ENCODE data around the gene MYO19. TPM values are rescaled to one million over a fixed set of nuclear protein-coding genes. Genes with fewer than 3 reads are reported as not detected.

Gene MYO19
- total and polyA plus RNA-seq, 2 of the 4 experiments (the other 2 are of a cell fraction), result 35.8 to 55.6 TPM

- H3K9ac ChIP-seq (ENCODE audit: low read depth, low read length), result no peak overlapping the region
- intact Hi-C loops (cut with micrococcal nuclease) (no loop called here), dilution Hi-C loops (cut with HindIII; ENCODE audit: low sequenced_read_pairs, unreplicated experiment) (no loop called here), in situ Hi-C loops (cut with MboI; ENCODE audit: low sequenced_read_pairs) (no loop called here)
- no peak overlapping the region for H3K56ac ChIP-seq (ENCODE audit: extremely low read depth, insufficient read depth, low read length)
- no peak for DNase-seq
- H4K5ac ChIP-seq (ENCODE audit: low read depth, low read length), result no peak overlapping the region
- H3K18ac ChIP-seq (ENCODE audit: low read depth, low read length), result no peak overlapping the region
- H2AK9ac ChIP-seq (replicated peaks; ENCODE audit: low read depth, low read length, poor library complexity), result no peak overlapping the region
- no peak for TF ChIP-seq POLR2A (IDR thresholded peaks at IDR 0.05; ENCODE audit: low read depth, low read length)
- TF ChIP-seq RCOR1 (IDR thresholded peaks at IDR 0.05; ENCODE audit: insufficient replicate concordance, low read length), result no peak
- TF ChIP-seq CHD1 (IDR thresholded peaks at IDR 0.05; ENCODE audit: low read depth, low read length), result no peak
- no peak for TF ChIP-seq BHLHE40 (IDR thresholded peaks at IDR 0.05; ENCODE audit: low read depth, low read length)
- no peak for TF ChIP-seq RAD21 (IDR thresholded peaks at IDR 0.05; ENCODE audit: low read length)
- TF ChIP-seq MXI1 (IDR thresholded peaks at IDR 0.05; ENCODE audit: borderline replicate concordance, low read depth, low read length), result no peak
- no peak for TF ChIP-seq USF2 (IDR thresholded peaks at IDR 0.05; ENCODE audit: low read depth, low read length)
- no peak for TF ChIP-seq CTCF (conservative IDR thresholded peaks at IDR 0.05; ENCODE audit: low read depth, low read length)
- ATAC-seq (ENCODE audit: low read depth), result no peak
- POLR2A ChIA-PET (ENCODE audit: unreplicated experiment), result no interaction called here
- no peak overlapping the region for H3K23ac ChIP-seq (ENCODE audit: low read depth, low read length)
- H3K36me3 ChIP-seq (ENCODE audit: control insufficient read depth, insufficient read depth, low read length), result peaks cover 29% of the 10 kb centered on the region
- H2BK5ac ChIP-seq (ENCODE audit: low read depth, low read length, poor library complexity, severe bottlenecking), result no peak overlapping the region
- H4K20me1 ChIP-seq (ENCODE audit: insufficient read depth, low read length), result no peaks in the 10 kb centered on the region
- no CpG with 5 or more reads among the region's 4 CpGs for WGBS, 2 experiments (ENCODE audit: extremely low coverage in 2 of 2, insufficient read length in 1 of 2)
- no peak overlapping the region for H2AFZ ChIP-seq (replicated peaks; ENCODE audit: low read length, poor library complexity)
- H4K91ac ChIP-seq (ENCODE audit: insufficient read depth, low read depth, low read length), result no peak overlapping the region
- no peak overlapping the region for H2BK120ac ChIP-seq (ENCODE audit: low read depth, low read length)
- no peaks in the 10 kb centered on the region for H3K4me1 ChIP-seq (ENCODE audit: control insufficient read depth, insufficient read depth, low read length)
- no peak overlapping the region for H3K27ac ChIP-seq (ENCODE audit: insufficient read depth, low read length)
- no peak overlapping the region for H3K14ac ChIP-seq (replicated peaks; ENCODE audit: low read depth, low read length)
- H3K79me1 ChIP-seq (ENCODE audit: low read depth in 1 of 2, low read length in 2 of 2), result no peaks in the 10 kb centered on the region
- no peak overlapping the region for H3K4me2 ChIP-seq (ENCODE audit: low read depth, low read length)
- H3K4me3 ChIP-seq (ENCODE audit: insufficient read depth, low read depth, low read length), result no peak overlapping the region
- H4K8ac ChIP-seq (ENCODE audit: low read depth in 2 of 2, low read length in 2 of 2), result no peak overlapping the region
- H3K9me1 ChIP-seq (ENCODE audit: insufficient read depth, low read length), result peaks cover 14% of the 10 kb centered on the region
- H2AK5ac ChIP-seq (ENCODE audit: low read depth, low read length), result no peak overlapping the region
- H3K4ac ChIP-seq (ENCODE audit: low read depth, low read length), result no peak overlapping the region
- CTCF ChIA-PET, result interaction anchor here (0.6 kb wide), 1 partner anchor 38 kb away, joined by 3 read pairs; no protein-coding TSS in a partner anchor
- no TSS peak for BruUV-seq (replicated peaks)
- H3K9me3 ChIP-seq (ENCODE audit: control insufficient read depth, insufficient read depth, low read length), result no peaks in the 10 kb centered on the region
- H2BK15ac ChIP-seq (ENCODE audit: low read depth, low read length), result no peak overlapping the region
- H3K27me3 ChIP-seq (ENCODE audit: control insufficient read depth, insufficient read depth, low read length), result no peaks in the 10 kb centered on the region
- H2BK20ac ChIP-seq (ENCODE audit: low read depth, low read length), result no peak overlapping the region
Measured at GRCh38 chr17:36515837-36516236, 18.8 kb downstream of the MYO19 start.

Measured in IMR-90 (cell line).